Frontal cortex (tissue), 4 donors: ENCODE data around the gene RFC5. TPM values are rescaled to one million over a fixed set of nuclear protein-coding genes. Genes with fewer than 3 reads are reported as not detected.
"Not testable (repeated sequence)": the region's sequence is repeated elsewhere in the genome, so short reads cannot be mapped to it uniquely, and the experiment has no call there.

Experiments used
- DNase-seq, 2 donors: peaks; one replicate each; pipeline ENCODE4 v3.0.0; 2012; ENCODE audit warnings: low spot score in 2 of 2
- FAIRE-seq: peaks from 2 replicates; lab custom pipeline; 2012; peaks lifted over from hg19 to GRCh38; lab: Jason Lieb, UNC
- total RNA-seq: library from RNA; depleted of rRNA; stranded (reverse); fragments of >200 nt; gene quantifications from one replicate; pipeline ENCODE4 v1.2.3, GENCODE V29; 2014
- donor health status: control.
- donor health status: control.
- donor health status: control.

RFC5 gene
- total RNA-seq: 20.8 TPM

GRCh38 chr12:118016424-118017264, at the start of gene RFC5:
Gene RFC5, plus strand, starts transcription at chr12:118016703. Its CDS starts 125 bp downstream, at chr12:118016828.
- FAIRE-seq (no peak), DNase-seq (peak; percentile 89 to 98)

- no peak for FAIRE-seq
Observed at GRCh38 chr12:117967043-117967442, 49.5 kb upstream of the RFC5 start.

GRCh38 chr12:117967512-117967911, 49.0 kb upstream of the RFC5 start:
- DNase-seq (no peak), FAIRE-seq (no peak)

More at GRCh38 chr12:117967043-117967442, 49.5 kb upstream of the RFC5 start:
- DNase-seq: no peak

GRCh38 chr12:117968151-117968789, 48.2 kb upstream of the RFC5 start:
- DNase-seq (no peak), FAIRE-seq (no peak)

- DNase-seq: peak; percentile 51 to 60
- FAIRE-seq: no peak
Observed at GRCh38 chr12:117968826-117969659, 47.5 kb upstream of the RFC5 start, which contains the start of gene KSR2. Gene KSR2, minus strand, starts transcription at chr12:117968990. Its CDS starts 735 bp downstream, at chr12:117968255.

GRCh38 chr12:117970334-117970733, 46.2 kb upstream of the RFC5 start:
- FAIRE-seq: no peak
- DNase-seq: no peak

GRCh38 chr12:117972301-117972700, 44.2 kb upstream of the RFC5 start:
- no peak for DNase-seq
- no peak for FAIRE-seq

GRCh38 chr12:117975006-117975405, 41.5 kb upstream of the RFC5 start:
- DNase-seq: no peak
- FAIRE-seq: no peak

- FAIRE-seq (no peak), DNase-seq (no peak)
Observed at GRCh38 chr12:117977373-117977772, 39.1 kb upstream of the RFC5 start.

- FAIRE-seq (no peak), DNase-seq (no peak)
Observed at GRCh38 chr12:117980616-117981015, 35.9 kb upstream of the RFC5 start.

GRCh38 chr12:117981267-117981666, 35.2 kb upstream of the RFC5 start:
- FAIRE-seq (no peak), DNase-seq (no peak)

- DNase-seq (no peak), FAIRE-seq (no peak)
Observed at GRCh38 chr12:117985182-117985581, 31.3 kb upstream of the RFC5 start.

- FAIRE-seq: no peak
Observed at GRCh38 chr12:117986705-117987469, 29.6 kb upstream of the RFC5 start.

GRCh38 chr12:117994551-117995438, 21.7 kb upstream of the RFC5 start:
- FAIRE-seq: no peak
- no peak for DNase-seq

More at GRCh38 chr12:117986705-117987469, 29.6 kb upstream of the RFC5 start:
- no peak for DNase-seq

- FAIRE-seq (no peak), DNase-seq (no peak)
Observed at GRCh38 chr12:117998719-117999118, 17.8 kb upstream of the RFC5 start.

- FAIRE-seq, DNase-seq: not testable (repeated sequence)
Observed at GRCh38 chr12:117999806-118000205, 16.7 kb upstream of the RFC5 start.

GRCh38 chr12:118010903-118011302, 5.6 kb upstream of the RFC5 start:
- FAIRE-seq (no peak), DNase-seq (no peak)

- no peak for FAIRE-seq
- DNase-seq: no peak
Observed at GRCh38 chr12:118011377-118011776, 5.1 kb upstream of the RFC5 start.
